ENCODE results near the gene OR52A1.
"Not testable (repeated sequence)": the region's sequence is repeated elsewhere in the genome, so short reads cannot be mapped to it uniquely, and the experiment has no call there.

The OR52A1 gene

GRCh38 chr11:5154657-5155056 is at the start of gene OR52A1:
Gene OR52A1 (minus strand): TSS chr11:5154757. CDS start chr11:5152369, 2,388 bp downstream.
- FAIRE-seq: no peak

DNA sequence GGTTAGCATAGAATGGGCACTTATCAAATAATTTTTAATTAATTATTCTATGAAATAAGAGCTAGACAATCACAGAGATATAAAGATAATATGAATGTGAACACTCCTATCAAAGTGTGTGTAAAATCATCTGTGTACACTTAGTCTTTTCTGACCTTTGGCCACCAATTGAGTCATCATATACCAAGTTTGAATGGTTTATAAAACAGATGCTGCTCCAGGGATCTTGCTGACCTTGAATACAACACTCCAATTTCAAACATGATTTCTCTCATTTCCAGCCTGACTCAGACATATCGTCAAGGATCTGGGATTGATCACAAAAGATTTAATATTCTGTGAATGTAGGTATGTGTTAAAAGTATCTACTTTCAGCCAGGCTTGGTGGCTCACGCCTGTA is 48.8 kb upstream of the OR52A1 start:
- no peak for FAIRE-seq

DNA sequence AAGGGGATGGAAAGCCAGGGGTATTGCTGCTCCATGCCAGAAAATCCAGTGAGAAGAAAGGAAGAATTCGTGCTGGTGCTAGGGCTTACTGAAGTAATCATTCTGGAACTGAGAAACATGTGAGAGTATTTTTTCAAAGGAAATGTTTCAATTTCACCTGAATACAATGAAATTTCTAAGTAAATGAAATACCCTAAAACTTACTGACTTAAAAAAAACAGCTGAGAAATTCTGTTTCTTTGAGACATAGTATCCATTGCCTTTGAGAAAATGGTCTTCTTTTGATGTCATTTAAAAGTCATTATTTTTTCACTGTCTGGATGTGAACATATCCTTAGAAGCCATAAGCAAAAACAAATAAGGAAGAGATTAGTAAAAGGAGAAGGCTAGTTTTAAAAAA is 46.0 kb upstream of the OR52A1 start, which contains the start of gene OR51V1:
Gene OR51V1, minus strand, starts transcription at position 101 of the 400 bp plus-strand sequence. Its CDS starts 0 bp downstream, at position 101.
- FAIRE-seq: no peak

GRCh38 chr11:5198285-5198684 is 43.7 kb upstream of the OR52A1 start:
- FAIRE-seq: no peak

GRCh38 chr11:5197536-5197935 is 43.0 kb upstream of the OR52A1 start:
- no peak for FAIRE-seq

DNA sequence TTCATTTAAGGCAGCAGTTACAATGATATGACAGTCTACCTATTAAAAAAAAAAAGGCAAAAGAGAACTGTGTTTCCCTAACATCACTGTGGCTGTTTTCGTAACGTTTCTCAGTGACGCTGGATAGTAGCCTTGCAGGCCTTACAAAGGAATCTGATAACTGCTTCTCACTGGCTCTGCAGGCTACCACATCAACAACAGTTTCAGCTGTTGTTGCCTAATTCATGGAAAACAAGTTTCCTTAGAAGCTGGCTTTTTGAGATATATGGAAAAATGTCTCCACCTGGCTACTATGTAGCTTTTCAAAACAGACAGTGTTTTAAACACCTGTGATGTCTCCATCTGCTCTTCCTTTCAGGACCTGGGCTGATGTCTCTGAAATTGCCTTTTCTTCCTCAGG is 42.2 kb upstream of the OR52A1 start:
- no peak for FAIRE-seq

- FAIRE-seq: no peak
Observed at GRCh38 chr11:5196067-5196466, 41.5 kb upstream of the OR52A1 start.

DNA sequence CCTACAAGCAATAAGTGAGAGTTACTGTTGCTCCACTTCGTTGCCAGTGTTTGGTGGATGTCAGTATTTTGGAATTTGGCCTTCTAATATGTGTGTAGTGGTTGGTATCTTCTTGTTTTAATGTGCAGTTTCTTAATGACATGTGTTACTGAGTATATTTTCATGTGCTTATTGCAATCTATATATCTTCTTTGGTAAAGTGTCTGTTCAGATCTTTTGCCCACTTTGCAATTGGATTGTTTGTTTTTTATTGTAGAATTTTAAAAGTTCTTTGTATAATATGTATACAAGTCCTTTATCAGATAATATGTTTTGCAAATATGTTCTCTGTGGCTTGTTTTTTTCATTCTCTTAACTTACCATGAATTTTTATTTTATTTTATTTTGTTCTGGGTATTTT is 38.2 kb upstream of the OR52A1 start:
- no peak for FAIRE-seq

DNA sequence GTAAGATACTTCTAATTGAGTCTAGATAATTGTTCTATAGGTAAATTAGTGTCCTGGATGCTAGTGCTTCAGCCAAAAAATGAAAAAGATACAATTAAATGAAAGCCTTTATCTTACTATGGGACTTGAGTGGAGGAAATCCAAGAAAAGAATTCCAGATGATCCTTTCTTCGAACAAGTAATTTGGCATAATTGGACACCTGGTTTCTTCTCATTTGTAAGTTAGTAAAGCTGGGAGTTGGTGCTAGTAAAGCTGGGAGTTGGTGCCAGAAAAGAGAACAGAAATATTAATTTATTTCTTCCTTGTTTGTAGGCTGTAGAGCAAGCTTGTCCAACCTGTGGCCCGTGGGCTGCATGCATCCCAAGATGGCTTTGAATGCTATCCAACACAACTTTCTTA is 33.6 kb upstream of the OR52A1 start:
- no peak for FAIRE-seq

DNA sequence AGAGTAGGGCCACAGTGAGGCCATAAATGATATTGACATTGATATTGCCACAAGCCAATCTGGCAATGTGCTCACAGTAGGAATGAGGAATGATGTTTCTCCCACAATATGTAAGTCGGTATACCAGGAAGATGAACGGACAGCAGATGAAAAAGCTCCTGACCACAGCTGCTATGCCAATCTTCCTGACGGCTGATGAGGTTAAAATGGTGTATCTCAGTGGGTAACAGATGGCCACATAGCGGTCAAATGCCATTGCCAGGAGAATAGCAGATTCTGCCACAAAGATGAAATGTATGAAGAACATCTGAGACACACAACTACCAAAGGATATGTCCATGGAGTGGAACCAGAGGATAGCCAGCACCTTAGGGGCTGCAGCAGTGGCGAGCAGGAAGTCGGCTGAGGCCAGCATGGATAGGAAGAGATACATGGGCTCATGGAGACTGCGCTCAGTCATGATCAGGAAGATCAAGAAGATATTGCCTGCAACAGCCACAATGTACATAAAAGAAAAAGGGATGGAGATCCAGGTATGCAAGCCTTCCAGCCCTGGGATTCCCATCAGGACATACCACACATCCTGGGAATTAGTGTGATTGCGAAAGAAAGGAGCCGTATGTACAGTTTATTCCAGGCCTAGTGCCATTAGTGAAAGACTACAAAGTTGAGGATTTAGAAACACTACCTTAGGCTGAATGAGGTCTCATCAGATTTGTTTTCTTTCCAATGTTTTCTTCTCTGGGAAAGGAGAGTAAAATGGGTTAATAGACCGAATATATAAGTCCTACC is 23.7 kb upstream of the OR52A1 start:
- FAIRE-seq: no peak

GRCh38 chr11:5174934-5175333 is 20.4 kb upstream of the OR52A1 start:
- FAIRE-seq: no peak

DNA sequence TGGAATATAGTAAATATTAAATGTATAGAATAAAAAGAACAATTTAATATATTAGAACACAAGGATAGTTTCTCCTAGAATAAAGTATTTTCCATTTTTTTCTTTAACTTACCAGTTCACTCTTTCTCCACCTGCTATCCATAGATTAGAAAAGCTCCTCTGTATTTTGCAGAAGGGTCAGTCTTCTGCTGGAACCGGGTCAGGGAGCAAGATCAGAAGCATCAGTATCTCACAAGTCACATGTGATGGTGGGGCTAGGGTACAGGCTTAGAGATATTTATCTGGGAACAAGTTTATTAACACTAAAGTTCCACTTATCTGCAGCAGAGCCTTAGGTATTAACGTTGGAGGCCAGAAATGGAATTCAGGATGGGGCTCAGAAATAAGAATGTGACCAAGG is 17.3 kb upstream of the OR52A1 start:
- FAIRE-seq: no peak

GRCh38 chr11:5165898-5166297 is 11.3 kb upstream of the OR52A1 start:
- not testable (repeated sequence) for FAIRE-seq

GRCh38 chr11:5164807-5165206 is 10.2 kb upstream of the OR52A1 start:
- not testable (repeated sequence) for FAIRE-seq

- not testable (repeated sequence) for FAIRE-seq
Observed at GRCh38 chr11:5161045-5161444, 6.5 kb upstream of the OR52A1 start.

DNA sequence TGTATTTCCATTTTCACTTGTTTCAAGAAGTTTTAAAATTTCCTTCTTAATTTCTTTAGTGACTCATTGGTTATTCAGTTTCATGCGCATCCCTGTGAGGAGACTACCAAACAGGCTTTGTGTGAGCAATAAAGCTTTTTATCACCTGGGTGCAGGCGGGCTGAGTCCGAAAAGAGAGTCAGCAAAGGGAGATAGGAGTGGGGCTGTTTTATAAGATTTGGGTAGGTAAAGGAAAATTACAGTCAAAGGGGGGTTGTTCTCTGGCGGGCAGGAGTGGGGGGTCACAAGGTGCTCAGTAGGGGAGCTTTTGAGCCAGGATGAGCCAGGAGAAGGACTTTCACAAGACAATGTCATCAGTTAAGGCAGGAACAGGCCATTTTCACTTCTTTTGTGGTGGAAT is 5.7 kb upstream of the OR52A1 start:
- not testable (repeated sequence) for FAIRE-seq

DNA sequence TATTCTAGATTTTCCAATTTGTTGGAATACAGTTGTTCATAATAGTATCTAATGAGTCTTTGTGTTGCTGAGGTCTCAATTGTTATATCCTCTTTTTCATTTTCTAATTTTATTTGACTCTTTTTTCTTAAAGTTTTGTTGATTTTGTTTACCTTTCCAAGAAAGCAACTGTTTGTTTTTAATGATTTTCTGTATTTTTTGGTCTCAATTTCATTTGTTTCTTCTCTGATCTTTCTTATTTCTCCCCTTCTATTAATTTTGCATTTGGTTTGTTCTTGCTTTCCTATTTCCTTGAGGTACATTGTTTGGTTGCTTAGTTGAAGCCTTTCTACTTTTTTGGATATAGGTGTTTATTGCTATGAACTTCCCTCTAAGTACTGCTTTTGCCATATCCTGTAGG is 5.2 kb upstream of the OR52A1 start:
- no peak for FAIRE-seq

- no peak for FAIRE-seq
Observed at GRCh38 chr11:5153574-5154431, 754 bp downstream of the OR52A1 start.

GRCh38 chr11:5151713-5152153 is 2.8 kb downstream of the OR52A1 start:
- no peak for FAIRE-seq

- not testable (repeated sequence) for FAIRE-seq
Observed at GRCh38 chr11:5144206-5144605, 10.4 kb downstream of the OR52A1 start.

GRCh38 chr11:5137996-5138395 is 16.6 kb downstream of the OR52A1 start, which contains the start of gene OR52A5:
Gene OR52A5 (minus strand): TSS chr11:5138356. CDS start chr11:5132642, 5,714 bp downstream.
- FAIRE-seq: no peak

GRCh38 chr11:5137014-5137413 is 17.5 kb downstream of the OR52A1 start:
- FAIRE-seq: no peak

DNA sequence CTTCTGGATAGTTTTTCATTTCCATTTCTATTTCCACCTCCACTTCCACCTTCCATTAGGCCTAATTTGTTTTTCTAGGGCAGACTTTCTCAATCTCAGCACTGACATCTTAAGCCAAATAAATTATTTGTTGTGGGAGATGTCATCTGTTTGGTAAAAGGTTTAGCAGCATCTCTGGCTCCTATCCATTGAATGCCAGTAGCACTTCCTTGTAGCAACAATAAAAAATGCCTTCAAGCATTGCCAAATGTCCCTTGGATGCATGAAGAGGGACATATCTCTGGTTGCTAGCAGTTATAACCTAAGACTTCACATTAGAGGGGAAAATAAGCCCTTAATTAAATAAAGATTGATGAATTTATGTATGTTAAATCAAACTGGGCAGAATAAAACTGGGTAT is 18.3 kb downstream of the OR52A1 start:
- FAIRE-seq: no peak
